Measurements from ENCODE around the gene ARVCF.

- no peak for TF ChIP-seq CTCF (IDR thresholded peaks at IDR 0.05)
- no peak for TF ChIP-seq FOSL2 (IDR thresholded peaks at IDR 0.05; ENCODE audit: borderline replicate concordance, low read depth)
- TF ChIP-seq PBX3 (IDR thresholded peaks at IDR 0.05): no peak
- TF ChIP-seq RFX5 (IDR thresholded peaks at IDR 0.05; ENCODE audit: low read length): no peak
- TF ChIP-seq ELF1 (IDR thresholded peaks at IDR 0.05): no peak
- TF ChIP-seq SIN3A (IDR thresholded peaks at IDR 0.05; ENCODE audit: borderline replicate concordance, low read depth, low read length): no peak
- no peak for TF ChIP-seq TEAD4 (IDR thresholded peaks at IDR 0.05; ENCODE audit: borderline replicate concordance, insufficient read depth)
- TF ChIP-seq TAF1 (IDR thresholded peaks at IDR 0.05; ENCODE audit: borderline replicate concordance, low read depth, low read length): no peak
- no peak for TF ChIP-seq POLR2AphosphoS5 (IDR thresholded peaks at IDR 0.05; ENCODE audit: low read depth, low read length)
- no peak for TF ChIP-seq REST (IDR thresholded peaks at IDR 0.05; ENCODE audit: low read depth, low read length)
- TF ChIP-seq JUND (IDR thresholded peaks at IDR 0.05): no peak
- no peak for TF ChIP-seq EP300 (IDR thresholded peaks at IDR 0.05; ENCODE audit: borderline replicate concordance in 1 of 2, low read depth in 1 of 2, low read length in 1 of 2)
- TF ChIP-seq YY1 (IDR thresholded peaks at IDR 0.05; ENCODE audit: low read depth): no peak
- TF ChIP-seq EZH2phosphoT487 (IDR thresholded peaks at IDR 0.05; ENCODE audit: borderline replicate concordance, low read depth): no peak
These were observed 34.4 kb downstream of the ARVCF start for GRCh38 chr22:19981961-19982920.

All from SK-N-SH (cell line).